ENCODE data around the gene TPSD1. TPM values are rescaled to one million over a fixed set of nuclear protein-coding genes. Genes with fewer than 3 reads are reported as not detected.
"Not testable (repeated sequence)": the region's sequence is repeated elsewhere in the genome, so short reads cannot be mapped to it uniquely, and the experiment has no call there.

TPSD1 gene
- total RNA-seq, 1 experiment from 2014 or later: not detected

DNA sequence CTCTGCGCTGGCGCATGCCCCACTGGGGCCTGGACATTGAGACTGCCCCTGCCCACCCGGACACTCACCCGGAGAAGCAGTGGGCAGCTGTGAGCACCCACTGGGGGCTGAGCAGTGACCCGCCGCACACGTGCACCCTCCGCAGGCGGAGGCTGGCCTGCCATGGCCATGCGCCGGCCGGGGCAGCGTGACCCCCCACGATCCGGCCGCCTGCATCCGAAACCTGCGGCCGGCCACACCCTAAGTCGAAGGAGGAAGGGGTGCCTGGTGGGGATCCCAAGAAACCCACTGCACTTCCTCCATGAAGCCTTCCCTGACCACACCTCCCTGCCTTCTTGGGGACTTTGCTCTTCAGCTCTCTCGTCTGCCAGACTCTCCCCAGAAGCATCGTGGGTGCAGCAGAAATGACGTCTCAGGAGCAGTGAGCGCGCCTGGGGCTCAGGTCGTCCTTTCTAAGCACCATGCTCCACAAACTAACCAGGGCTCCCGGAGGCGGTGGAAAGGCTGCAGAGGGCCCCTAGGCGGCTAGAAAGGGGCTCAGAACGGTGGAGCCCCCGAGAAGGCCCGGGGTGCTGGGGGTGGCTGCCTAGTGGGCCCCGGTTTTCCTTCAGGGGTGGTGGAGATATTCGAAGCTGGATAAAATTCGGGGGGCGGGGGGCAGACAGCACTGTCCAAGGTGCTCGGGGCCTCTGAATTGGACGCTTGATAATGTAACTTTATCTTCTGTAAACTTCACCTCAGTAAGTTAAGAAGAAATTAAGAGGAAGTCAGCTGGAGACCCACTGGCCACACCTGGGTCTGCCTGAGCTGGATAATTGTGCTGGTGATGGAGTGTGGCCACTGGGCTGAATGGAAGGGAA is 32.3 kb upstream of the TPSD1 start:
- H3K9ac ChIP-seq (ENCODE audit: low read length): no peak overlapping the region
- no peaks in the 10 kb centered on the region for H3K9me3 ChIP-seq (ENCODE audit: low read length)
- H3K4me2 ChIP-seq (ENCODE audit: low read length): no peak overlapping the region
- no peak overlapping the region for H3K4me3 ChIP-seq (ENCODE audit: low read length)
- no peaks in the 10 kb centered on the region for H4K20me1 ChIP-seq (ENCODE audit: low read length)
- H3K27me3 ChIP-seq (ENCODE audit: low read length): no peaks in the 10 kb centered on the region
- ChIA-PET POLR2A (ENCODE audit: unreplicated experiment) (no interaction called here), CTCF (no interaction called here)
- TF ChIP-seq EZH2phosphoT487 (IDR thresholded peaks at IDR 0.05; ENCODE audit: borderline replicate concordance, low read length) (no peak), EZH2 (IDR thresholded peaks at IDR 0.05; ENCODE audit: low read length, unreplicated experiment) (no peak)
- TF ChIP-seq, protein P1, sequence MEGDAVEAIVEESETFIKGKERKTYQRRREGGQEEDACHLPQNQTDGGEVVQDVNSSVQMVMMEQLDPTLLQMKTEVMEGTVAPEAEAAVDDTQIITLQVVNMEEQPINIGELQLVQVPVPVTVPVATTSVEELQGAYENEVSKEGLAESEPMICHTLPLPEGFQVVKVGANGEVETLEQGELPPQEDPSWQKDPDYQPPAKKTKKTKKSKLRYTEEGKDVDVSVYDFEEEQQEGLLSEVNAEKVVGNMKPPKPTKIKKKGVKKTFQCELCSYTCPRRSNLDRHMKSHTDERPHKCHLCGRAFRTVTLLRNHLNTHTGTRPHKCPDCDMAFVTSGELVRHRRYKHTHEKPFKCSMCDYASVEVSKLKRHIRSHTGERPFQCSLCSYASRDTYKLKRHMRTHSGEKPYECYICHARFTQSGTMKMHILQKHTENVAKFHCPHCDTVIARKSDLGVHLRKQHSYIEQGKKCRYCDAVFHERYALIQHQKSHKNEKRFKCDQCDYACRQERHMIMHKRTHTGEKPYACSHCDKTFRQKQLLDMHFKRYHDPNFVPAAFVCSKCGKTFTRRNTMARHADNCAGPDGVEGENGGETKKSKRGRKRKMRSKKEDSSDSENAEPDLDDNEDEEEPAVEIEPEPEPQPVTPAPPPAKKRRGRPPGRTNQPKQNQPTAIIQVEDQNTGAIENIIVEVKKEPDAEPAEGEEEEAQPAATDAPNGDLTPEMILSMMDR (conservative IDR thresholded peaks at IDR 0.05; ENCODE audit: low read depth, low read length): no peak
- H3F3A ChIP-seq (ENCODE audit: low read length, unreplicated experiment): no peaks in the 10 kb centered on the region
- no peaks in the 10 kb centered on the region for H3K4me1 ChIP-seq (ENCODE audit: insufficient read depth, low read length)
- no peaks in the 10 kb centered on the region for H3K9me2 ChIP-seq (replicated peaks; ENCODE audit: low read length)
- ATAC-seq (no peak), DNase-seq (no peak)
- H3K27ac ChIP-seq (ENCODE audit: low read length): no peak overlapping the region
- no peaks in the 10 kb centered on the region for H3K79me2 ChIP-seq (ENCODE audit: low read length)
- intact Hi-C loops (cut with micrococcal nuclease): no loop called here
- BruUV-seq (replicated peaks): no TSS peak
- H3K36me3 ChIP-seq (ENCODE audit: low read depth, low read length): no peaks in the 10 kb centered on the region
- H2AFZ ChIP-seq (ENCODE audit: low read length): no peak overlapping the region

DNA sequence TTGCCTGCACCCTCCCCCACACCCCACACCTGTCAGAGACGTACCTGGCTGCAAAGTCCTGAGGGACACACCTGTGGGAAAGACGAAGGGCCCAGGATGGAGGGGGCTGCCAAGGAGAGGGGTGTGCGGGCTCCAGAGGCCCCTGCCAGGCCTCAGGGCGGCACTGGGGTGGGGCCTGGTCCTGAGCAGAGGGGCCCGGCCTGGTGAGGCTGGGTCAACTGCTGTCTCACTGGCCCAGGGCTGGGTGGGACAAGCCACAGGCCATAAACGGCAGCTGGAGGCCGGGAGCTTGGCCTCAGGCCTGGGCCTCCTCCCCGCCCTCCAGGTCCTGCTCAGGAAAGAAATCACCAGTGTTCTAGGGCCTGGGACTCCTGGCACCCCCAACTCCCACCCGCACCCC is 31.3 kb upstream of the TPSD1 start:
- H3K27me3 ChIP-seq (ENCODE audit: low read length): no peaks in the 10 kb centered on the region
- H3K36me3 ChIP-seq (ENCODE audit: low read depth, low read length): no peaks in the 10 kb centered on the region
- H2AFZ ChIP-seq (ENCODE audit: low read length): no peak overlapping the region
- H3K4me3 ChIP-seq (ENCODE audit: low read length): no peak overlapping the region
- no TSS peak for BruUV-seq (replicated peaks)
- ChIA-PET CTCF (no interaction called here), POLR2A (ENCODE audit: unreplicated experiment) (no interaction called here)
- H4K20me1 ChIP-seq (ENCODE audit: low read length): no peaks in the 10 kb centered on the region
- no peak overlapping the region for H3K4me2 ChIP-seq (ENCODE audit: low read length)
- no peaks in the 10 kb centered on the region for H3K4me1 ChIP-seq (ENCODE audit: insufficient read depth, low read length)
- DNase-seq (no peak), ATAC-seq (no peak)
- intact Hi-C loops (cut with micrococcal nuclease): no loop called here
- no peak for TF ChIP-seq EZH2 (IDR thresholded peaks at IDR 0.05; ENCODE audit: low read length, unreplicated experiment)
- TF ChIP-seq, protein P1 (conservative IDR thresholded peaks at IDR 0.05; ENCODE audit: low read depth, low read length): no peak
- no peak for TF ChIP-seq EZH2phosphoT487 (IDR thresholded peaks at IDR 0.05; ENCODE audit: borderline replicate concordance, low read length)
- no peak overlapping the region for H3K9ac ChIP-seq (ENCODE audit: low read length)
- H3K27ac ChIP-seq (ENCODE audit: low read length): no peak overlapping the region
- no peaks in the 10 kb centered on the region for H3K9me3 ChIP-seq (ENCODE audit: low read length)
- no peaks in the 10 kb centered on the region for H3K79me2 ChIP-seq (ENCODE audit: low read length)
- no peaks in the 10 kb centered on the region for H3F3A ChIP-seq (ENCODE audit: low read length, unreplicated experiment)
- no peaks in the 10 kb centered on the region for H3K9me2 ChIP-seq (replicated peaks; ENCODE audit: low read length)

DNA sequence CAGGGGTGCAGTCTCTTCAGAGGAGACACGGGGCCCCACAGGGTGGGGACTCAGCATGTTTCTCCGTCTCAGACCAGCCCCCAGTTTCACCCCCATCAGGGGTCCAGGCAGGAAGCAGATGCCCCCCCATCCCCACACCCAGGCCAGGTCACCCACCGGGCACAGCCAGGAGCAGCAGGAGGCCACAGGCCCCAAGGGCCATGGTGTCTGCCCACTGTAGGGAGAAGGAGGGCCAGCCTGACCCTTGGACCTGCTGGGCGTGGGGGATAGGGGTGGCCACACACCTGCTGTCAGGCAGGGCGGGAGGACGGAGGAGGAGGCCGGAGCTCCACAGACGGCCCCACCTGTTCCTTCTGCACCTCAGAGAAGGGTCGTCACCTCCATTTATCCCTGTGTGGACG is 30.8 kb upstream of the TPSD1 start, which contains the start of gene TPSG1:
TSS of gene TPSG1 (minus strand) at position 218 of the 401 bp plus-strand sequence. CDS start at position 202, 16 bp downstream.
- Histone ChIP-seq H3K27me3 (ENCODE audit: low read length) (no peaks in the 10 kb centered on the region), H4K20me1 (ENCODE audit: low read length) (no peaks in the 10 kb centered on the region), H3K36me3 (ENCODE audit: low read depth, low read length) (no peaks in the 10 kb centered on the region), H2AFZ (ENCODE audit: low read length) (no peak within 1 kb of the TSS), H3K9me3 (ENCODE audit: low read length) (no peaks in the 10 kb centered on the region), H3F3A (ENCODE audit: low read length, unreplicated experiment) (no peaks in the 10 kb centered on the region), H3K27ac (ENCODE audit: low read length) (no peak within 1 kb of the TSS), H3K4me3 (ENCODE audit: low read length) (no peak within 1 kb of the TSS), H3K4me1 (ENCODE audit: insufficient read depth, low read length) (no peaks in the 10 kb centered on the region), H3K4me2 (ENCODE audit: low read length) (no peak within 1 kb of the TSS), H3K79me2 (ENCODE audit: low read length) (no peaks in the 10 kb centered on the region), H3K9me2 (replicated peaks; ENCODE audit: low read length) (no peaks in the 10 kb centered on the region), H3K9ac (ENCODE audit: low read length) (no peak within 1 kb of the TSS)
- DNase-seq (no peak), ATAC-seq (no peak)
- TF ChIP-seq, protein P1 (conservative IDR thresholded peaks at IDR 0.05; ENCODE audit: low read depth, low read length): no peak
- no peak for TF ChIP-seq EZH2phosphoT487 (IDR thresholded peaks at IDR 0.05; ENCODE audit: borderline replicate concordance, low read length)
- TF ChIP-seq EZH2 (IDR thresholded peaks at IDR 0.05; ENCODE audit: low read length, unreplicated experiment): no peak
- intact Hi-C loops (cut with micrococcal nuclease): no loop called here
- BruUV-seq (replicated peaks): no TSS peak
- CTCF ChIA-PET: no interaction called here
- POLR2A ChIA-PET (ENCODE audit: unreplicated experiment): no interaction called here

DNA sequence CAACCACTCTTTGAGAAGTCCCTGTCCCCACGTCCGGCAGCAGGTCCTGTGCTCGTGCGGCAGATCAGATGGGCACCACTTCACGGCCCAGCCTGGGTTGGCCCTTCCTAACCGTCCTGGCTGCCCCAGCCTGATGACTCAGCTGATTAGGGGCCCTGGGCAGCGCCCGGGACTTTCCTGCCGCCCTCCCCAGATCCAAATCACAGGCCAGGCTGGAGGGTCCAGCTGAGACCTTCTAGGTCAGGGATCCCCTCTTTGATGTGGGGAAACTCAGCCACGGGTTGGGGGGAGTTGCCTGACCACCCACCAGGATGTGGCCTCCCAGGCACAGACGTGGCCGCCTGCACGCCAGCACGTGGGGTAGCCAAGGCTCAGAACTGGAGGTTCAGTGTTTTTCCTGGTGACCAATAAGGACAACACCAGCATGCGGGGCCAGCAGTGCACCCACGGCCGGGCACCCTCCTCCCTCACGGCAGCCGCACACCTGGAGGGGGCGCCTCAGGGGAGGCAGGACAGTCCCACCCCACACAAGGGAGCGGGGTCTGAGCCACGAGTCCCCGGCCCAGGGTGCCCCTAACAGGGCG is 30.0 kb upstream of the TPSD1 start:
- H3K4me1 ChIP-seq (ENCODE audit: insufficient read depth, low read length); CTCF ChIA-PET; H3K4me3 ChIP-seq (ENCODE audit: low read length); H4K20me1 ChIP-seq (ENCODE audit: low read length); H3K9ac ChIP-seq (ENCODE audit: low read length); POLR2A ChIA-PET (ENCODE audit: unreplicated experiment); intact Hi-C loops (cut with micrococcal nuclease); H2AFZ ChIP-seq (ENCODE audit: low read length); BruUV-seq (replicated peaks); H3K9me2 ChIP-seq (replicated peaks; ENCODE audit: low read length); H3K79me2 ChIP-seq (ENCODE audit: low read length); H3K36me3 ChIP-seq (ENCODE audit: low read depth, low read length); H3K27ac ChIP-seq (ENCODE audit: low read length); H3K27me3 ChIP-seq (ENCODE audit: low read length); H3F3A ChIP-seq (ENCODE audit: low read length, unreplicated experiment); H3K4me2 ChIP-seq (ENCODE audit: low read length); H3K9me3 ChIP-seq (ENCODE audit: low read length); ATAC-seq; DNase-seq: not testable (repeated sequence)
